DOHH2 (cell line): Measurements from ENCODE around the gene UNC13A.

Experiments used
- H3F3A ChIP-seq: fragments of 200-600 bp; sonication (generic), shearing (Covaris generic); 2 replicates; pipeline ENCODE4 v1.6.0; 2016; ENCODE audit warnings: antibody characterized with exemption, mild to moderate bottlenecking; ENCODE audit not compliant: control insufficient read depth, insufficient read depth
- H3K27ac ChIP-seq: fragments of 200-600 bp; sonication (generic); 2 replicates; pipeline ENCODE4 v1.5.1; 2014; ENCODE audit warnings: low read depth, mild to moderate bottlenecking, low read length, moderate library complexity
- H3K27me3 ChIP-seq: fragments of 200-600 bp; sonication (generic); 2 replicates; pipeline ENCODE4 v1.6.1; 2014; ENCODE audit warnings: mild to moderate bottlenecking, low read length, mixed read lengths; ENCODE audit not compliant: control insufficient read depth
- H3K36me3 ChIP-seq: fragments of 200-600 bp; sonication (generic); 2 replicates; pipeline ENCODE4 v1.6.1; 2014; ENCODE audit warnings: mild to moderate bottlenecking, low read length, moderate library complexity, mixed read lengths; ENCODE audit not compliant: control insufficient read depth
- H3K4me1 ChIP-seq: fragments of 200-600 bp; sonication (generic); 2 replicates; pipeline ENCODE4 v1.6.1; 2014; ENCODE audit warnings: mild to moderate bottlenecking, low read length, mixed read lengths; ENCODE audit not compliant: control insufficient read depth
- H3K4me2 ChIP-seq: fragments of 200-600 bp; sonication (generic); 2 replicates; pipeline ENCODE4 v1.6.0; 2014; ENCODE audit warnings: mild to moderate bottlenecking, low read length, moderate library complexity
- H3K4me3 ChIP-seq: fragments of 200-600 bp; sonication (generic); 2 replicates; pipeline ENCODE4 v1.5.1; 2014; ENCODE audit warnings: mild to moderate bottlenecking, low read length, mixed read lengths
- H3K79me2 ChIP-seq: fragments of 200-600 bp; sonication (generic); 2 replicates; pipeline ENCODE4 v1.6.1; 2014; ENCODE audit warnings: mild to moderate bottlenecking, low read length, mixed read lengths; ENCODE audit not compliant: control insufficient read depth
- H3K9me2 ChIP-seq: fragments of 200-600 bp; sonication (generic); replicated peaks from 2 replicates; pipeline ENCODE4 v1.6.1; 2014; ENCODE audit warnings: mild to moderate bottlenecking, low read length, mixed read lengths; ENCODE audit not compliant: control insufficient read depth
- H3K9me3 ChIP-seq: fragments of 200-600 bp; sonication (generic); 2 replicates; pipeline ENCODE4 v1.6.1; 2014; ENCODE audit warnings: antibody characterized with exemption, low read length, mixed read lengths; ENCODE audit not compliant: control insufficient read depth, insufficient read depth
- H4K20me1 ChIP-seq: fragments of 200-600 bp; sonication (generic); 2 replicates; pipeline ENCODE4 v1.6.0; 2014; ENCODE audit warnings: low read depth, mild to moderate bottlenecking, antibody characterized with exemption, low read length, moderate library complexity; ENCODE audit not compliant: control insufficient read depth, insufficient read depth
- EZH2phosphoT487 ChIP-seq: fragments of 200-600 bp; sonication (generic); IDR thresholded peaks from 2 replicates; pipeline ENCODE4 v1.6.1; 2017; ENCODE audit warnings: borderline replicate concordance, mild to moderate bottlenecking, antibody characterized with exemption, low read length, moderate library complexity, mixed read lengths
- TF ChIP-seq, protein P1 (sequence below): fragments of 200-600 bp; sonication (generic); IDR thresholded peaks from one replicate; pipeline ENCODE4 v1.5.1; 2014; ENCODE audit warnings: antibody characterized with exemption, mild to moderate bottlenecking, low read depth, low read length; ENCODE audit not compliant: poor library complexity, severe bottlenecking

Gene UNC13A

DNA sequence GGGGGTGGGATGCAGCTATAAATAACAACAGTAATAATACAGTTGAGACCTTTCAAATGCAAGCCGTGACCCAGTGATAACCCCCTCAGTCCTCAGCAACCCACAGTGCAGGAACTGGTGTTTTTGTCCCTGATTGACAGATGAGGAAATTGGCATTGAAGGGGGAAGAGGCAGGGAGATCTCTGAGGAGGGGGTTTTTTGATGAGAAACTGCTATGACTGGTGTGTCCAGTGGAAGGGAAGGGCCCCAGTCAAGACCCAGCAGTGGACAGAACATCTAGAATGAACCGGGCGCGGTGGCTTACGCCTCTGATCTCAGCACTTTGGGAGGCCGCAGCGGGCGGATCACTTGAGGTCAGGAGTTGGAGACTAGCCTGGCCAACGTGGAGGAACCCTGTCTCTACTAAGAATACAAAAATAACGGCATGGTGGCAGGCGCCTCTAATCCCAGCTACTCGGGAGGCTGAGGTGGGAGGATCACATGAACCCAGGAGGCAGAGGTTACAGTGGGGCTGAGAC lies 33.0 kb upstream of the UNC13A start:
- H3K4me3 ChIP-seq = peak overlapping the region; percentile 89
- peaks cover 32% of the 10 kb centered on the region for H3K4me1 ChIP-seq
- H3K79me2 ChIP-seq = peaks cover 31% of the 10 kb centered on the region
- peaks cover 43% of the 10 kb centered on the region for H3K36me3 ChIP-seq
- H3K4me2 ChIP-seq = peak overlapping the region; percentile 98
- peaks cover 17% of the 10 kb centered on the region for H4K20me1 ChIP-seq
- TF ChIP-seq EZH2phosphoT487 = no peak
- TF ChIP-seq, protein P1, sequence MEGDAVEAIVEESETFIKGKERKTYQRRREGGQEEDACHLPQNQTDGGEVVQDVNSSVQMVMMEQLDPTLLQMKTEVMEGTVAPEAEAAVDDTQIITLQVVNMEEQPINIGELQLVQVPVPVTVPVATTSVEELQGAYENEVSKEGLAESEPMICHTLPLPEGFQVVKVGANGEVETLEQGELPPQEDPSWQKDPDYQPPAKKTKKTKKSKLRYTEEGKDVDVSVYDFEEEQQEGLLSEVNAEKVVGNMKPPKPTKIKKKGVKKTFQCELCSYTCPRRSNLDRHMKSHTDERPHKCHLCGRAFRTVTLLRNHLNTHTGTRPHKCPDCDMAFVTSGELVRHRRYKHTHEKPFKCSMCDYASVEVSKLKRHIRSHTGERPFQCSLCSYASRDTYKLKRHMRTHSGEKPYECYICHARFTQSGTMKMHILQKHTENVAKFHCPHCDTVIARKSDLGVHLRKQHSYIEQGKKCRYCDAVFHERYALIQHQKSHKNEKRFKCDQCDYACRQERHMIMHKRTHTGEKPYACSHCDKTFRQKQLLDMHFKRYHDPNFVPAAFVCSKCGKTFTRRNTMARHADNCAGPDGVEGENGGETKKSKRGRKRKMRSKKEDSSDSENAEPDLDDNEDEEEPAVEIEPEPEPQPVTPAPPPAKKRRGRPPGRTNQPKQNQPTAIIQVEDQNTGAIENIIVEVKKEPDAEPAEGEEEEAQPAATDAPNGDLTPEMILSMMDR = no peak
- H3K9me3 ChIP-seq = no peaks in the 10 kb centered on the region
- H3K27ac ChIP-seq = no peak overlapping the region
- H3F3A ChIP-seq = 0 out of 2 replicates have a peak, but pooled peaks cover 2% of the 10 kb centered on the region
- H3K9me2 ChIP-seq = no peaks in the 10 kb centered on the region
- H3K27me3 ChIP-seq = no peaks in the 10 kb centered on the region

DNA sequence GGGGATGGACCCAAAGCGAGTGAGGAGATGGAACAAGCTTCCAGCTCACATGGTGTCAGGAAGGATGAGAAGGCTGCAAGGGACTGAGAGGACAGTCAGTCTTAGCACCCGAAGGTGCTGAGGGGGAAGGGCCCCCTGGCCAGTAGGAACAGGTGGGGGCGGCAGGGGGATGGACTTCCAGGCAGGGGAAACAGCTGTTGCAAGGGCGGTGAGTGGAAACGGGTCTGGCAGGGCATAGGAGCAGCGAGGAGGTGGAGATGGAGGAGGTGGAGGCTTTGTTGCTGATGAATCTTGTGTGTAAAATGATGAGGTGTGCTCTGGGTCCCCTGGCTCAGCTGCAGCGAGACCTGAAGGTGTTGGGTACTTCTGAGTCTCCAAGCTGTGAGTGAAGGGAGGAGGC lies 32.3 kb upstream of the UNC13A start:
- H3K27me3 ChIP-seq = no peaks in the 10 kb centered on the region
- peaks cover 30% of the 10 kb centered on the region for H3K79me2 ChIP-seq
- H3K27ac ChIP-seq = no peak overlapping the region
- no peaks in the 10 kb centered on the region for H3K9me2 ChIP-seq
- H3F3A ChIP-seq = 0 out of 2 replicates have a peak, but pooled peaks cover 2% of the 10 kb centered on the region
- peaks cover 32% of the 10 kb centered on the region for H3K4me1 ChIP-seq
- peak overlapping the region; percentile 98 for H3K4me2 ChIP-seq
- no peak for TF ChIP-seq EZH2phosphoT487
- TF ChIP-seq, protein P1 = no peak
- H3K36me3 ChIP-seq = peaks cover 36% of the 10 kb centered on the region
- no peaks in the 10 kb centered on the region for H3K9me3 ChIP-seq
- H4K20me1 ChIP-seq = peaks cover 17% of the 10 kb centered on the region
- peak overlapping the region; percentile 89 for H3K4me3 ChIP-seq

DNA sequence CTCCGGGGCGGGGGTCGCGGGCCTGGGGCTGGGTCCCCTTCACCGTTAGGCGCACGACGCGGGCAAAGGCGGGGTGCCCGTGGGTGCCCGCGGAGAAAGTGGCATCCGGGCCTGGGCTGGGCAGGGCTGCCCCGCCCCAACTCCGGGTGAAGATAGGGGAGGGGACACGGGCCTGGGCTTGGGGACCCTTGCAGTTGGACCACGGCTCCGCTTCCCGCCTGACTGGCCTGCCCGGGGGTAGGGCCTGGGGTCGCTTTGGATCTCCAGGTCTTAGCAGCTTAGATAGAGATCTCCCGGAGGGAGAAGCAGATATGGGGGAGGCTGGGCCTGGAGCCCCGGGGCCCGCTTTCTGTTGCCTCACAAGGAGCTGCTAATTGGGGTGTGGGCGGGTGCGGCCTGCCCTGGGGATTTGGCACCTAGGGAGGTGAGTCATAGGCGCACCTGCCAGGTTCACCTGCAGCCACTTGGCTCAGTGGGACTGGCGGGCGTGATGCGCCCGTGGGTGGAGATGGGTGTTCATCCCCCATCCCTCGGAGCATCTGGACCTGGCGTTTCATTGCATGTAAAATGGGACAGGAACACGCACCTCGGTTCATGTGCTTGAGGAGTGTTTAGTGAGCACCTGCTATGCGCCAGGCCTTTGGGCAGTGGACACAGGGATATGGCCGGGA lies 31.7 kb upstream of the UNC13A start:
- Histone ChIP-seq H3K79me2 (peaks cover 27% of the 10 kb centered on the region), H3K4me3 (peak overlapping the region; percentile 89), H3K27ac (no peak overlapping the region), H3F3A (0 out of 2 replicates have a peak, but pooled peaks cover 2% of the 10 kb centered on the region), H3K36me3 (peaks cover 30% of the 10 kb centered on the region), H4K20me1 (peaks cover 17% of the 10 kb centered on the region), H3K4me1 (peaks cover 32% of the 10 kb centered on the region), H3K4me2 (peak overlapping the region; percentile 98), H3K9me2 (no peaks in the 10 kb centered on the region), H3K27me3 (no peaks in the 10 kb centered on the region), H3K9me3 (no peaks in the 10 kb centered on the region)
- no peak for TF ChIP-seq EZH2phosphoT487
- TF ChIP-seq, protein P1 = no peak
